HFFc6 (cell line): ENCODE data around the gene COL25A1. TPM values are rescaled to one million over a fixed set of nuclear protein-coding genes. Genes with fewer than 3 reads are reported as not detected.
A peak's percentile ranks its signal among the peaks of the same experiment; 100 is the strongest.

Source experiments
- DNase-seq: peaks from one replicate; pipeline ENCODE4 v3.0.0-alpha.2; 2018
- H3K27ac Mint-ChIP-seq: 2 replicates; pipeline ENCODE4 v1.8.0; 2020; ENCODE audit warnings: mild to moderate bottlenecking, mixed read lengths
- H3K27me3 Mint-ChIP-seq: 2 replicates; pipeline ENCODE4 v1.8.0; 2021; ENCODE audit warnings: mild to moderate bottlenecking, moderate library complexity, mixed read lengths; ENCODE audit not compliant: insufficient read depth
- H3K36me3 Mint-ChIP-seq: 2 replicates; pipeline ENCODE4 v1.8.0; 2021; ENCODE audit warnings: low read depth, mixed read lengths
- H3K4me1 Mint-ChIP-seq: 2 replicates; pipeline ENCODE4 v1.8.0; 2020; ENCODE audit warnings: low read depth, mixed read lengths
- H3K4me3 Mint-ChIP-seq: 2 replicates; pipeline ENCODE4 v1.8.0; 2020; ENCODE audit warnings: mild to moderate bottlenecking, moderate library complexity, mixed read lengths
- H3K9me3 Mint-ChIP-seq: 2 replicates; pipeline ENCODE4 v1.8.0; 2020; ENCODE audit warnings: mild to moderate bottlenecking, mixed read lengths
- CTCF ChIP-seq: fragments of 200-600 bp; sonication (generic); IDR thresholded peaks from 2 replicates; pipeline ENCODE4 v1.5.0; 2021; ENCODE audit warnings: antibody characterized with exemption, mild to moderate bottlenecking
- total RNA-seq, 6 experiments: library from RNA; stranded (reverse); fragmentation: NEBNext Ultra II Directional; extraction: Animal tissue kit (Norgen Biotek cat#: 25700); gene quantifications; 2 replicates in 1 of 6; 3 replicates in 5 of 6; pipeline ENCODE4 v1.2.3, GENCODE V29; 2021

The COL25A1 gene
- total RNA-seq, 6 experiments from 2014 or later: not detected

- Mint-ChIP-seq H3K9me3 (peaks cover 4% of the 10 kb centered on the region; the same call in 1 of the 2 replicates), H3K27me3 (peaks cover 3% of the 10 kb centered on the region), H3K36me3 (no peaks in the 10 kb centered on the region), H3K4me1 (peaks cover 18% of the 10 kb centered on the region), H3K27ac (no peak overlapping the region), H3K4me3 (no peak overlapping the region)
- no peak for TF ChIP-seq CTCF
- peak; percentile 66 for DNase-seq
These were observed 292.5 kb downstream of the COL25A1 start for GRCh38 chr4:109009909-109010308.

- H3K9me3 Mint-ChIP-seq: no peaks in the 10 kb centered on the region; the same call in 1 of the 2 replicates
- no peak overlapping the region for H3K27ac Mint-ChIP-seq
- H3K4me3 Mint-ChIP-seq: no peak overlapping the region
- no peak for DNase-seq
- no peak for TF ChIP-seq CTCF
- H3K27me3 Mint-ChIP-seq: no peaks in the 10 kb centered on the region; the same call in 1 of the 2 replicates
- no peaks in the 10 kb centered on the region for H3K36me3 Mint-ChIP-seq
- H3K4me1 Mint-ChIP-seq: peaks cover 18% of the 10 kb centered on the region
These were observed 294.5 kb downstream of the COL25A1 start for GRCh38 chr4:109007976-109008375.

GRCh38 chr4:109005523-109005922 lies 296.9 kb downstream of the COL25A1 start:
- Mint-ChIP-seq H3K4me1 (peaks cover 18% of the 10 kb centered on the region), H3K36me3 (no peaks in the 10 kb centered on the region), H3K4me3 (no peak overlapping the region), H3K9me3 (no peaks in the 10 kb centered on the region; the same call in 1 of the 2 replicates), H3K27ac (no peak overlapping the region), H3K27me3 (no peaks in the 10 kb centered on the region; the same call in 1 of the 2 replicates)
- DNase-seq: no peak
- TF ChIP-seq CTCF: no peak

- Mint-ChIP-seq H3K4me3 (no peak overlapping the region), H3K27me3 (no peaks in the 10 kb centered on the region), H3K27ac (no peak overlapping the region), H3K36me3 (no peaks in the 10 kb centered on the region), H3K4me1 (peaks cover 8% of the 10 kb centered on the region), H3K9me3 (no peaks in the 10 kb centered on the region; the same call in 1 of the 2 replicates)
- no peak for DNase-seq
- TF ChIP-seq CTCF: no peak
These were observed 298.0 kb downstream of the COL25A1 start for GRCh38 chr4:109004418-109004817.

GRCh38 chr4:109003964-109004363 lies 298.5 kb downstream of the COL25A1 start:
- no peaks in the 10 kb centered on the region; the same call in 1 of the 2 replicates for H3K9me3 Mint-ChIP-seq
- peaks cover 8% of the 10 kb centered on the region for H3K4me1 Mint-ChIP-seq
- H3K36me3 Mint-ChIP-seq: no peaks in the 10 kb centered on the region
- H3K27me3 Mint-ChIP-seq: no peaks in the 10 kb centered on the region
- H3K4me3 Mint-ChIP-seq: no peak overlapping the region
- no peak for TF ChIP-seq CTCF
- no peak for DNase-seq
- no peak overlapping the region for H3K27ac Mint-ChIP-seq
